GM18873 (cell line): ENCODE data around the gene MRAS.

Source experiments
- ATAC-seq: cut with Tn5 transposase; IDR thresholded peaks from one replicate; pipeline ENCODE4 v1.9.1; 2021; ENCODE audit warnings: mild to moderate bottlenecking, moderate library complexity, moderate number of reproducible peaks; ENCODE audit not compliant: unreplicated experiment, low FRiP score

MRAS gene

DNA sequence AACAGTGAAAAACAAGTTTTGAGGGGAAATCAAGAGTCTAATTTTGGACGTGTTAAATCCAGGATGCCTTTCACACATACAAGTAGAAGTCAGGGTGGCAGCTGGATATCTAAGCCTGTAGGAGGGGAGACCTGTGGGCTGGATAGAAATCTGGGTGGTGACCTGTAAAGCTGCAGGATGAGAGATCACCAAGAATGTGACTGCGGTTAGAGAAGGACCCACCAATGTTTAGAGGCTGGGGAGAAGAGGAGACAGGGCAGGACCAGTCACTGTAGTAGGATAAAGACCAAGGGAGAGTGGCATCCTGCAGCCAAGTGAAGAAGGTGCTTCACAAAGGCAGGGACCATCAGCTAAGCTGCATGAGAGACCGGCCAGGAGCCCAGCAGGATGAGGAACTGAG, 36.2 kb downstream of the MRAS start:
- ATAC-seq: no peak

GRCh38 chr3:138384976-138385375, 36.6 kb downstream of the MRAS start:
- ATAC-seq: no peak

- no peak for ATAC-seq
These were observed 40.8 kb downstream of the MRAS start for GRCh38 chr3:138389144-138389601.

DNA sequence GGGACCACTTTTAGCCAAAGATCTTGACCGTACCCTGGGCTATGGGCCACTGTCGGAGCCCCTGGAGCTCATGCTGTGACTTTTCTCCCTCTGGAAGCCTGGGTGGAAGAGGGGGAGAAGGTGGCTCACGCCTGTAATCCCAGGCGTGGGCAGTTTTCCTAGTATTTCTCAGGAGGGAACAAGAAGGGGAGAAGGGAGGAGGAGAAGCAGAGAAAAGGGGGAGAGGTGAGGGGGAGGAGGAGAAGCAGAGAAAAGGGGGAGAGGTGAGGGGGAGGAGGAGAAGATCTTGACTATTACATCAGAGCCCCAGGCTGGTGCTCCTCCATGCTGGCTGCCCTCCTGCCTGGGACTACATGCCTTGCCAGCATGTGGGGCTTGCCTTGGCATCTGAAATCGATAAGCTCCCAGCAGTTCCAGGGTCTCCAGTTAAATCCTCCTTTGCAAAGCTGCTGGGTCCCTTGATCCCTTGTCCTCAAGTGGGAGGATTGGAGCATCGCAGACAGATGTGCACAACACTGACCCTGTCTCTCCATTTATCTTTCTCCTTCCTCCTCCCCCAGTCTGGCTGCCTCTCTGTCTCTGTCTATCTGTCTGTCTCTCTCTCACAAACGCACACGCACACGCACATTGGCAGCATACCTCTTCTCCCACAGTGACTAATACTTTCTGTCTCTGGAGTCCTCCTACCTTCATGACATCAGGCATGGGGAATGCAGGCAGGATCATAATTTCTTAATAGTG, 41.6 kb downstream of the MRAS start:
- no peak for ATAC-seq

DNA sequence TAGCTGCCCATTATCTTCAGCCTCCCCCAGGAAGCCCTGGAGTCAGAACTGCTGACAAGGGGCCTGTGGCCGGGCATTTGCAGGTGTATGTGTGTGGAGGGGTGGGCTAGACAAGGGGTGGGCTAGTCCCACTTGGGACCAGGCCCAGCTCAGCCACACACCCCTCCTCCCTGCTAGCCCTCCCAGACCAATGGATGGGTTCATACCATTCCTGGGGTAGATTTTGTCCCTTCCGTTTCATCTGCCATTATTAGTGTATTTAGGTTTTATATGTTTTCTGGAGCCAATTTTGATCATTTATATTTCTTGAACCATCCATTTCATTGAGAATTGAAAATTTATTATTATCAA, 42.2 kb downstream of the MRAS start:
- no peak for ATAC-seq

- no peak for ATAC-seq
These were observed 45.8 kb downstream of the MRAS start for GRCh38 chr3:138394156-138394555.

GRCh38 chr3:138394686-138395085, 46.3 kb downstream of the MRAS start:
- no peak for ATAC-seq

DNA sequence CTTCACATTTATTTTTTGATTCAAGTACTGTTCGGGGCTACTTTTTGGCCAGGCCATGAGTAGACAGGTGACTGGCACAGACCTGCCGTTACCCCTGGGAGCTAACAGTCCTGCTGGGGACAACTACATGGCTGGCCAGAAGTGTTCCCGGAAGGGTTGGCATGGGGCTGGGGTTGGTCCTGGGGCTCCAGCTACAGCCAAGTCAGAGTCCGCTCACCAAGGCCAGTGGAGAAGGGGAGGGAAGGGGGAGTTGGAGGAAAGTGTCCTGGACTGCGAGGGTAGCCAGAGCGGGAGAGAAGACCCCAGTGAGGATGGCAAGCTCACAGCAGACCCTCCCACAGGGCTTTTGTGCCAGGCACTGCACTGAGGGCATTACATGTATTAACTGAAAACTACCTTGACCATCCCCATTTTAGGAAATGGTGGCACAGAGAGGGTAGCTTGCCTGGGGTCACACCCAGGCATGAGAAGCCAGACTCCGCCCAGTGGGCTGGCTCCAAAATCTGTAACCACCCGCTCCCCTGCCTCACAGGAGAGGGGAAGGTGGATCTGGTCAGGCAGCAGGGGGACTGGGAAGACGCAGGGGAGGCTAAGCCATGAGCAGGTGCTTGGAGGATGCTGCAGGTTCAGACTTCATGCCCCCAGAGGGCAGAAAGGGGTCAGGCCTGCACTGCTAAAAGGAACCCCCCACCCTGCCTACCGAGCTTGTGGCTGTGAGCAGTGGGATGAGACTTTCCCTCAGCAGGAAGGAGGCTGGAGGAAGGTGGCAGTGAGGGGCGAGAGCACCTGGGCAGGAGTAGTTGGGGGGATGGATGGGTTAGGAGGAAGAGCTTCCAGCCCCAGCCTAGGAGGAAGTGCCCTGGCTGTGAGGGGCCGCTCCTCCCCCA, 47.7 kb downstream of the MRAS start:
- no peak for ATAC-seq

DNA sequence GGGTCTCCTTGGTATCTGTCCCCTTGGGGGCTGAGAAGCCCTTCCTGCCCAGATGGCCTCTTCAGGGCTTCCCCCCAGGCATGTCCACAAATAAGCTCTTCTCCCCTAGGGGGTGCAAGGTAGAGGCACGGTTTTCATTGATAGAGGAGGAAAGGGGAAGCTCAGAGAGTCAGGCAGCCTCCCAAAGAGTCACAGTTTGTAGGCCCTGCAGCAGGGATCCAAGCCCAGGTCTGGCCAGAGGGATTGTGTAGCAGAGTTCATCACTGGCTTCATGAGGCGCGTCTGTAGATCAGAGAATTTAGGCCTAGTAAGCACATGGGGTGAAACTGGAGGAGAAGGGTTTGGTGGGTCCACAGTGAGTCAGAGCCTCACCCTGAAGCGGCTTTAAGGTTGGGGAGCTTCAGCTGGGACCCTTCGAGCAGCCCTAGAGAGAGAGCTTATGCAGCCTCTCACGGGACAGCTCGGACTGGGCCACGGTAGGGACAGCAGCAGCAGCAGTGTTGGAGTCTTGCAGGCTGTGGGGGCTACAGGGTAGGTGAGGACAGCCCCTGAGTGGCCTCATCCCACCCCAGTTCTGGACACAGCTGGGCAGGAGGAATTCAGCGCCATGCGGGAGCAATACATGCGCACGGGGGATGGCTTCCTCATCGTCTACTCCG, 48.5 kb downstream of the MRAS start:
- no peak for ATAC-seq

DNA sequence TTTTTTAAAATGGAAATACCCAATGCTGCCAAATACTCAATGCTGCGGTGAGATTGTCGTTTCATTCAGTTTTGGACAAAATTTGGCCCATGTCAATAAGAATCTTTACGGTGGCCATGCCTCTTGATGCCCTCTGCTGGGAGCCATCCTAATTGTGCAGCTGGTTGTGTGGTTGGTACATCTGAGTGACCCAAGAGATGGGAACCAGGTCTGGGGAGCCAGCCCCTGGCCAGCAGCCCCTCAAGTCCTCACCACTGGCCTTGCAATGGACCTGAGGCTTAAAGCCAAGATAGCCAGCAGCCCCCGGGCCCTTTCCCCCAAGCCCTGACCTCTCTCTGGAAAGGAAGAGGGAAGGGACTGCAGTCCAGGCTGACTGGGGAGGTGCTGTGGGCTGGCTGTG, 49.6 kb downstream of the MRAS start:
- no peak for ATAC-seq

- ATAC-seq: no peak
These were observed 50.6 kb downstream of the MRAS start for GRCh38 chr3:138398791-138399575.

DNA sequence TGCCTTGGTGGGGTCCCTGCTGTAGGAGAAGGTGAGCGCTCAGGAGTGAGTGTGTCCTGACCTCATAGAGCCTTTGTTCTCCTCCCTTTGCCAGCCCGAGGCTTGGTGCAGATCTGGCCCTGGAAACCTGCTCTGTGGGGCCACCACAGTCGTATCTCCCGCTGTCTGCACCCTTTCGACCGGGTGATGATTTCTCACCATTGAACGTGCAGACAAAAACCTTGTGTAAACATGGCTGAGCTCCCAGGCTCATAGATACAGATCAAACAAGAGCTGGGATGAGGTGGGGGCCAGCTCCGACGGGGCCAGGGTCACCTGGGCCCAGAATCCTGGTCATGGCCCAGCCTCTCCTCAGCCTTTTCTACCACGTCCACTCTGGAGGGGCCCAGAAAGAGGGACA, 51.4 kb downstream of the MRAS start:
- ATAC-seq: no peak

DNA sequence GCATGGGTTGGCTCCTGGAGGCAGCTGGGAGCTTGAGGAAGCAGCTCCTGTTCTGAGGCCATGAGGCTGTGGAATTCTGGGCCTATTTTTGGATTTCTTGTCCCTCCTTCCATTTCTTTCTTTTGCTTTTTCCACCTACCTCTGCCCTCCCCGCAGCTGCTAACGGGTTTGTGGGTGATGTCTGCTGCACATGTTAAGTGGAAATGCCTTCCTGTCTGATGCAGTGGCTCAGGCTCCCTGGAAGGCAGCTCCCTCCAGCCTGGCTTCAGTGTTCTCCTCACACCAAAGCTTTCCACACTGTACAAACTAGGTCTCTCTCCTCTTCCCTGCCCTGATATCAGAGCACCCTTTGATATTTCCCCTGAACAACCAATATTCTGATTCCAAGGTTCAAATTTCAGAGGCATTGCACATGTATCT, 52.3 kb downstream of the MRAS start:
- ATAC-seq: no peak

- ATAC-seq: no peak
These were observed 53.5 kb downstream of the MRAS start for GRCh38 chr3:138401834-138402233.

DNA sequence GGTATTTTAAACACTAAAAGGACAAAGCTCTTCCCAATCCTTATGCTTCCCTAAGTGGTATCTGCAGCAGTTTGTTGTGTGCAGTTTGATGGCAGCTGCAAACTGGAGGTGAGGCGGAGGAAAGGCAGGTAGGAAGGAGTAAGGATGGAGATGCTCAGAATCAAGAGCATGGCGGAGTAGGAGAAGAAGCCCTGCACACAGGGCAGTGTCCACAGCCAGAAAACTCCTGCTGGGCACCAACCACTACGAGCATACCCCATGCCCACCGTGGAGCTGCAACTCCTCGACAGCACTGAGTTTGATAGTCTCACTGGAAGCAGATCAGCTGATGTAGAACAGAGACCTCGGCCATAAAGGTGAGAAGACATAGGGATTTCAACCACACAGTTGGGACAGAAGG, 55.7 kb downstream of the MRAS start:
- no peak for ATAC-seq

DNA sequence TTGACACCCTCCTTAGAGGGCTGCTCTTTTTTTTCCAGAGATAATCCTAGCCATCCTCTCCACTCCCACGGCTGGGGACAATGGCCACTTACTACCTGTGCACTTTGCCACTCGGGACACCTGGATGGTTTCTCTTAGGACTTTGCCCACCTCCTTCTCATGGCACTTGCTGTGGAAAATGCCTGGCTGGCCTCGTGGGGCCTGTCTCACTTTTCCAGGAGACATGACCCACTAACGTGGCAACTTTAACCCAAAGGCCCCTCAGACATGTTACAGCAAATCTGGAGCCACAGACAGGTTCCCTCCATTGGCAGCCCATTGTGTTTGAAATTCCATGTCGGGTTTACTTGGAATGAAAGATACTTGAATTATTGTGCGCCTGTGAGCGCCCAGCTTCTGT, 56.6 kb downstream of the MRAS start:
- no peak for ATAC-seq

- ATAC-seq: no peak
These were observed 57.1 kb downstream of the MRAS start for GRCh38 chr3:138405486-138405885.

DNA sequence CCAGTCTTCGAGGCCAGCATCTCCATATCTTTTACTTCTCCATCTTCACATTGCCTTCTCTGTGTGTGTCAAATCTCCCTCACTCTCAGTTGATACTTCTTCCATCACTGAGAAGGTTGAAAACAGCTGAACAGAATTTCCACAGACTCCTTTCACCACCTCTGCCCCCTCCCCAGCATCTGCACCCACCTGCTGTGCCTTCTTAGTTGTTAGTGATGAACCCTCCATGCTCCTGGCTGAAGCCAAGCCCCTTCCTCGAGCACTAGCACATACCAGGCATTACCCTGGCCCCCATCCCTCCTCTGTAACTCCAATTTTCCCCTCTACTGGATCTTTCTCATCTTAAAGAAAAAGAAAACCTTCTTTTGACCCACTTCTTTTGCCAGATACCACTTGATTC, 58.2 kb downstream of the MRAS start:
- ATAC-seq: no peak

- no peak for ATAC-seq
These were observed 59.0 kb downstream of the MRAS start for GRCh38 chr3:138407236-138407907.
